PFSK-1 (cell line): ENCODE data around the gene HBS1L.

Source experiments
- FOXP2 ChIP-seq: optimal IDR thresholded peaks from 2 replicates; pipeline ENCODE3; 2011; ENCODE audit warnings: borderline replicate concordance, control low read depth, inconsistent platforms; ENCODE audit not compliant: insufficient read depth; ENCODE audit errors: extremely low read length, extremely low read depth
- POLR2AphosphoS5 ChIP-seq: IDR thresholded peaks from 2 replicates; pipeline ENCODE4 v1.6.1; 2012; ENCODE audit warnings: low read depth, mild to moderate bottlenecking, control low read depth, low read length, moderate library complexity
- SIN3A ChIP-seq: IDR thresholded peaks from 2 replicates; pipeline ENCODE4 v1.6.1; 2012; ENCODE audit warnings: mild to moderate bottlenecking, low read length, moderate library complexity, borderline replicate concordance; ENCODE audit not compliant: insufficient read depth
- TAF1 ChIP-seq: IDR thresholded peaks from 2 replicates; pipeline ENCODE4 v1.6.1; 2012; ENCODE audit warnings: low read length, control low read depth, borderline replicate concordance; ENCODE audit not compliant: insufficient read depth
- TF ChIP-seq, protein P1 (sequence below), 2 experiments: IDR thresholded peaks; 2 replicates each; pipeline versions ENCODE4 v1.6.1 to v1.8.0; 2011 to 2012; ENCODE audit warnings: low read depth in 2 of 2, low read length in 2 of 2, control low read depth in 1 of 2, inconsistent platforms in 1 of 2, mild to moderate bottlenecking in 1 of 2, moderate library complexity in 1 of 2; ENCODE audit not compliant: insufficient read depth in 1 of 2

Gene HBS1L

DNA sequence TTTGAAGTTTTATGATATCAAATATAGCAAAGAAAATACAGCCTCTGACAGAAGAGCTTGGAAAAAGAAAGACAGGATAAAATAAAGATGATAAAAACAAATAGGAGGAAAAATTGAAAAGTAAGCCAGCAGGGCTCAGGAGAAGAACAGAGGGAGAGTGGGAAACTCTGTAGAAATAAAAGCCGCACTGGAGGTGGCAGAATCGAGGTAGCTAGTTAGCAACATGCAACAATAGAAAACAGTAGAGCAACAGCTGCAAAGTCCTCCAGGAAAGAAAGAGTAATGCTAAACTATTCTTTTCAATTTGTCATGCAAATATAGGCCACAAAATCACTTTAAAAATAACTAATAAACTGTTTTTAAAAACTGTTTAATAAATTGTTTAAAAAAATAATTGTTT, 28.8 kb downstream of the HBS1L start:
- TF ChIP-seq, protein P1, sequence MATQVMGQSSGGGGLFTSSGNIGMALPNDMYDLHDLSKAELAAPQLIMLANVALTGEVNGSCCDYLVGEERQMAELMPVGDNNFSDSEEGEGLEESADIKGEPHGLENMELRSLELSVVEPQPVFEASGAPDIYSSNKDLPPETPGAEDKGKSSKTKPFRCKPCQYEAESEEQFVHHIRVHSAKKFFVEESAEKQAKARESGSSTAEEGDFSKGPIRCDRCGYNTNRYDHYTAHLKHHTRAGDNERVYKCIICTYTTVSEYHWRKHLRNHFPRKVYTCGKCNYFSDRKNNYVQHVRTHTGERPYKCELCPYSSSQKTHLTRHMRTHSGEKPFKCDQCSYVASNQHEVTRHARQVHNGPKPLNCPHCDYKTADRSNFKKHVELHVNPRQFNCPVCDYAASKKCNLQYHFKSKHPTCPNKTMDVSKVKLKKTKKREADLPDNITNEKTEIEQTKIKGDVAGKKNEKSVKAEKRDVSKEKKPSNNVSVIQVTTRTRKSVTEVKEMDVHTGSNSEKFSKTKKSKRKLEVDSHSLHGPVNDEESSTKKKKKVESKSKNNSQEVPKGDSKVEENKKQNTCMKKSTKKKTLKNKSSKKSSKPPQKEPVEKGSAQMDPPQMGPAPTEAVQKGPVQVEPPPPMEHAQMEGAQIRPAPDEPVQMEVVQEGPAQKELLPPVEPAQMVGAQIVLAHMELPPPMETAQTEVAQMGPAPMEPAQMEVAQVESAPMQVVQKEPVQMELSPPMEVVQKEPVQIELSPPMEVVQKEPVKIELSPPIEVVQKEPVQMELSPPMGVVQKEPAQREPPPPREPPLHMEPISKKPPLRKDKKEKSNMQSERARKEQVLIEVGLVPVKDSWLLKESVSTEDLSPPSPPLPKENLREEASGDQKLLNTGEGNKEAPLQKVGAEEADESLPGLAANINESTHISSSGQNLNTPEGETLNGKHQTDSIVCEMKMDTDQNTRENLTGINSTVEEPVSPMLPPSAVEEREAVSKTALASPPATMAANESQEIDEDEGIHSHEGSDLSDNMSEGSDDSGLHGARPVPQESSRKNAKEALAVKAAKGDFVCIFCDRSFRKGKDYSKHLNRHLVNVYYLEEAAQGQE (IDR thresholded peaks at IDR 0.05; ENCODE audit: insufficient read depth in 1 of 2, low read depth in 2 of 2, low read length in 2 of 2): no peak

DNA sequence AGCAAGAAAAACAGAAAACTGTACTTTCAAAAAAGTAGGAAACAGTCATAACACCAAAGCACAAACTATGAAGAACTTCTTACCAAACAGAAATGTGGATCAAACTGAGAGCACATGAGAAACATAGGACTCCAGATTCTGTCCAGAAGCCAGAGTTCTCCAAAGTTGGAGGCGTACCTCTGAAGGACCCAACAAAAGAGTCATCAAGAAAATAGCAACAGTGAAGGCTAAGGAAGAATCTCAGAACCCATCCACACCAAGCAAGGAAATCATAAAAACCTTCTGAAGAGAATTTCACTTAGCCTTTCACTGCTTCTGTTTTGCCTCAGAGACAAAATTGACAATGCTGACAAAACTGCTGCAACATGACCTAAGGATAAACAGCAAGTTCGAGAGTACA, 29.4 kb downstream of the HBS1L start:
- TF ChIP-seq TAF1 (no peak), SIN3A (no peak), POLR2AphosphoS5 (no peak), FOXP2 (no peak)
- TF ChIP-seq, protein P1 (IDR thresholded peaks at IDR 0.05; ENCODE audit: insufficient read depth in 1 of 2, low read depth in 2 of 2, low read length in 2 of 2): no peak

DNA sequence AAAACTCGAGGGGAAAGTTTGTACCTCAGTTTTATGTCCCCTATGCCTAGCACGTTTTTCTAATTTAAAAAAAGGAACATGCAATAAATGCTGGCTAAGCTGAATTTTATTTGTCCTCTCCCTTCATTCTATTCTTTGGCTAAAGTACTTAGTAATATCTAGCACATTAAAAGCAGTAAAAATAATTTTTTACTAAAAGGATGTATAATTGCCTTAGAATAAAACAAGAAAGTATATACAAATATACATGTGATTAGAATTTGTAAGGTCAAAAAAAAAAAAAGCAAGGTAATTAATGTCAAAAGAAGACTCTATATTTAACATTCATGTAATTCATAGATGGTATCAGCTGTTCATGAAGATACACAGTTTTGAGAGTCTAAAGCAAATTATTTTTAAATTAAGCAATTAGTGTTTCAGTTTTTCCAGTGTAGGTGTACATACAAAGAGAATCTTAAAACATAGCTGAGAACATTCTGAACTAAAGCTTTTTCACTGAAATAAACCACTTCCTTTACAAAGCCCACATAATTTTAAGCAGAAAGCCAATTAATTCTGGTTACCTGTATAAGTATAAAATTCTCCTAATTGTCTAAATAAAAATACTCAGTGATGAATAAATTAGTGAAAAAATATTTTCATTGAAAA, 32.4 kb downstream of the HBS1L start:
- TF ChIP-seq TAF1 (no peak), FOXP2 (no peak), SIN3A (no peak), POLR2AphosphoS5 (no peak)
- TF ChIP-seq, protein P1 (IDR thresholded peaks at IDR 0.05; ENCODE audit: insufficient read depth in 1 of 2, low read depth in 2 of 2, low read length in 2 of 2): no peak

DNA sequence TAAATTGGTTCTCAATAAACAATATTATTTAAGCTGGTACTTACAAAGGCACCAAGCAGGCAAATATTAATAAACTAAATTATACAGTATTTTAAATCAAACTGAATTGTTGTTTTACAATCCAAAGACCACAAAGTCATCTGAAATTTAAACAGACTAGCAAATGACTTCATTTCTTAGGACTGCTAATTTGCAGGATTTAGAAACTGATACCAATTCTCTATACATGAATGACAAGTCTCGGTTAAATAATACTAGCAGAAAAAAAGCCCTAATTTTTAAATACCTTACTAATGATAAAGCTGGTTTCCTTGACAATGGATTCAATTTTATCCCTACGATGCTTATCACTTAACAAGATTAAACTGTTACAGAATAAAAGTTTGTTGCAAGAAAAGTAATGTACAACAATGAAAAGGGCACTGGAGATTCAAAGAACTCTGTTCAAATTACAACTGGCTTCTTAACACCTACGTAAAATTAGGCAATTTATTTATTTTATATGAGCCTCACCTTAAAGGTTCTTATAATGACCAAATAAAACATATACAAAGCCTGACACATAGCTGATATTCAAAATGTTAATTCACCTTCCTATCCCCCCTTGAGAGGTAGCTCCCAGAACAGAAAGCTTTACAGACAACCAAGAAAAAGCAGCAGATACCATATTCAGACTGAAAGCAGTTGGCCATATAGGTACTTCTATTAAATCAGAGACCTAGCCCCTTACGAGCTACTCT, 33.1 kb downstream of the HBS1L start:
- TF ChIP-seq, protein P1 (IDR thresholded peaks at IDR 0.05; ENCODE audit: insufficient read depth in 1 of 2, low read depth in 2 of 2, low read length in 2 of 2): no peak
- TF ChIP-seq POLR2AphosphoS5 (no peak), FOXP2 (no peak), TAF1 (no peak), SIN3A (no peak)

DNA sequence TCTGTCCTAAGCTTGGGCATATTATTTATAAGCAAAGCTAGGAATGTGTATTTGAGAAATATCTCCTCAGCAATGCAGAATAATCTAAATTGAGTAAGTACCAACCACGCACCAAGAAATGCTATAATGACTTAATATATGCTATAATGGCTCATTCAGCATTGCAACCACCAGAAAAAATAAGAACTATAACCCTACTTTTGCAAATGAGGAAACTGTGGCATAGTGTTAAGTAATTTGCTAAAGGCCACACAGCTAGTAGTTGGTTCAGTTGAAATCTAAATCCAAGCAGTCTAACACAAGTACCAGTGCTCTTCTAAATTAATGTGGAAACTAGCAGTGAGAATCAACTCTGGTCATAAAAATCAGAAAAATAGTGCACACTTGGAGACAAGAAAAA, 35.7 kb downstream of the HBS1L start:
- no peak for TF ChIP-seq TAF1
- no peak for TF ChIP-seq FOXP2
- TF ChIP-seq, protein P1 (IDR thresholded peaks at IDR 0.05; ENCODE audit: insufficient read depth in 1 of 2, low read depth in 2 of 2, low read length in 2 of 2): no peak
- TF ChIP-seq POLR2AphosphoS5: no peak
- no peak for TF ChIP-seq SIN3A
